Measurements from ENCODE around the gene ISLR.

ISLR gene

DNA sequence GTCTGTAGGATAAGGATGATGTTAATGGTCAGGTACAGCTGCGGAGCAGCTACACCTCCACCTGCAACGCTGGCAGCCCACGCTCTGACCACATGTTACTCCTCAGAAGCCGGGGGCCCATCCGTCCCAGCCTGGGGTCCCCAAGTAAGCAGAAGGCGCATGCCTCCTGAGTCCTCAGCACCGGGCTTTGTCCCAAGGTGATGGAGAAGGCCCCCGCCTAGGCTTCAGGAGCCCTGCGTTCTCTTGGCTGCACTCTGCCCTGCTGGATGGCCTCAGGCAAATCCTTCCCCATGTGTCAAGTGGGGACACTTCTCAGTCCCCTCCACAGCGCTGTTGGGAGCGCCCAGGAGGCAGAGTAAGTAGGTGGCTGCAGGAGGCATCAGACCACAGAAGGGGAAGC lies 14.7 kb downstream of the ISLR start:
- no peak overlapping the region for H2AFZ ChIP-seq (ENCODE audit: low read length)
- H4K20me1 ChIP-seq (ENCODE audit: insufficient read depth, low read length), result no peaks in the 10 kb centered on the region
- no peak overlapping the region for H3K4me3 ChIP-seq (ENCODE audit: low read depth, low read length, poor library complexity, severe bottlenecking)
- no peaks in the 10 kb centered on the region for H3K36me3 ChIP-seq (ENCODE audit: insufficient read depth, low read length)
- no peaks in the 10 kb centered on the region; the same call in 1 of the 2 replicates for H3K27me3 ChIP-seq (ENCODE audit: insufficient read depth, low read length)
- no peak overlapping the region for H3K27ac ChIP-seq (ENCODE audit: low read depth, low read length, poor library complexity, severe bottlenecking)
- H3K4me1 ChIP-seq (ENCODE audit: insufficient read depth, low read length, severe bottlenecking), result no peaks in the 10 kb centered on the region
- TF ChIP-seq EZH2 (IDR thresholded peaks at IDR 0.05; ENCODE audit: borderline replicate concordance, low read length), result no peak
- no peak for TF ChIP-seq CTCF (IDR thresholded peaks at IDR 0.05; ENCODE audit: low read length)
- H3K9ac ChIP-seq (ENCODE audit: low read length), result no peak overlapping the region
- H3F3A ChIP-seq (ENCODE audit: insufficient read depth, low read length), result no peaks in the 10 kb centered on the region
- no peak overlapping the region for H3K4me2 ChIP-seq (ENCODE audit: low read length)
- no peaks in the 10 kb centered on the region for H3K79me2 ChIP-seq (ENCODE audit: insufficient read depth, low read length)
- no peaks in the 10 kb centered on the region for H3K9me2 ChIP-seq (ENCODE audit: low read depth, low read length)
- no peaks in the 10 kb centered on the region for H3K9me3 ChIP-seq (ENCODE audit: low read length)

DNA sequence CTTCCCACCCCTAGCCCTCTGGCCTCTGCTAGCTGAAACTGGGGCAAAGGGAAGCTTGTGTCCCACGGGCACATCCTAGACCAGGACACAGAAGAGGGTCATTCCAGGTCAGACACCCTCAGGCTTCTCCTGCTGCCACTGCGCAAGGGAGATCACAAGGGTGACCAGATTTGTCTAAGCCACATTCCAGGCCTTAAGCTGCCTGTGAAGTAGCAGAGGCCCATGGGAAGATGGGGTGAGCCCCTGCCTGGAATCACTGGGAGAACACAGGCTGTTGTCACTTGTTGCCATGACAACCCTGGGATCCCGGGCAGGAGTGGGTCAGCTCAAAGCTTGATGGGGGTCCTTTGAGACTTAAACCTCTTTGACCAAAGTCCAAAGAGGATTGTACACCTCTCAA lies 18.3 kb downstream of the ISLR start:
- no peaks in the 10 kb centered on the region for H3K9me2 ChIP-seq (ENCODE audit: low read depth, low read length)
- H3K79me2 ChIP-seq (ENCODE audit: insufficient read depth, low read length), result no peaks in the 10 kb centered on the region
- H3K4me1 ChIP-seq (ENCODE audit: insufficient read depth, low read length, severe bottlenecking), result no peaks in the 10 kb centered on the region
- no peak overlapping the region for H3K9ac ChIP-seq (ENCODE audit: low read length)
- no peak overlapping the region for H3K4me3 ChIP-seq (ENCODE audit: low read depth, low read length, poor library complexity, severe bottlenecking)
- no peak overlapping the region for H3K27ac ChIP-seq (ENCODE audit: low read depth, low read length, poor library complexity, severe bottlenecking)
- TF ChIP-seq EZH2 (IDR thresholded peaks at IDR 0.05; ENCODE audit: borderline replicate concordance, low read length) (no peak), CTCF (IDR thresholded peaks at IDR 0.05; ENCODE audit: low read length) (no peak)
- no peak overlapping the region for H3K4me2 ChIP-seq (ENCODE audit: low read length)
- H4K20me1 ChIP-seq (ENCODE audit: insufficient read depth, low read length), result no peaks in the 10 kb centered on the region
- no peaks in the 10 kb centered on the region for H3K27me3 ChIP-seq (ENCODE audit: insufficient read depth, low read length)
- H3F3A ChIP-seq (ENCODE audit: insufficient read depth, low read length), result no peaks in the 10 kb centered on the region
- H3K9me3 ChIP-seq (ENCODE audit: low read length), result no peaks in the 10 kb centered on the region
- no peak overlapping the region for H2AFZ ChIP-seq (ENCODE audit: low read length)
- no peaks in the 10 kb centered on the region for H3K36me3 ChIP-seq (ENCODE audit: insufficient read depth, low read length)

DNA sequence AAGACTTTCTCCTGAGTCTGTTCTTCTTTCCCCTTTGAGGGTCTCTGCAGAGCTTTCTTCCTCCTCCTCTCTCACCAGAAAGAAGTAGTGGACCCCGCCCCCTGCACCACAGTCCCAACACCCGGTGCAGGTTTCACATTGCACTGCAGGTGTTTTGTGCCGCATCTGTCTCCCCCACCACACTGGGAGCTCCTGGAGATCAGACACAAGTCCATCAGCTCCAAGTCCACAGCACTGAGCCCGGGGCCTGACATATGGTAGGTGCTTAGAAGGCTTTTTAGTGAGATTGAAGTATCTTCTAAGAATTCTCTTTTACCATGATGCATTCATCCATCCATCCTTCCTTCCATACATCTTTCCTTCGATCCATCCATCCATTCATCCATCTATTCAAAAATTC lies 19.2 kb downstream of the ISLR start:
- Histone ChIP-seq H4K20me1 (ENCODE audit: insufficient read depth, low read length) (no peaks in the 10 kb centered on the region), H3K79me2 (ENCODE audit: insufficient read depth, low read length) (no peaks in the 10 kb centered on the region), H3K27me3 (ENCODE audit: insufficient read depth, low read length) (no peaks in the 10 kb centered on the region), H3F3A (ENCODE audit: insufficient read depth, low read length) (no peaks in the 10 kb centered on the region), H3K36me3 (ENCODE audit: insufficient read depth, low read length) (no peaks in the 10 kb centered on the region), H3K9me3 (ENCODE audit: low read length) (no peaks in the 10 kb centered on the region), H3K4me3 (ENCODE audit: low read depth, low read length, poor library complexity, severe bottlenecking) (no peak overlapping the region), H3K9ac (ENCODE audit: low read length) (no peak overlapping the region), H3K9me2 (ENCODE audit: low read depth, low read length) (no peaks in the 10 kb centered on the region), H3K27ac (ENCODE audit: low read depth, low read length, poor library complexity, severe bottlenecking) (no peak overlapping the region), H3K4me2 (ENCODE audit: low read length) (no peak overlapping the region), H2AFZ (ENCODE audit: low read length) (no peak overlapping the region), H3K4me1 (ENCODE audit: insufficient read depth, low read length, severe bottlenecking) (no peaks in the 10 kb centered on the region)
- TF ChIP-seq EZH2 (IDR thresholded peaks at IDR 0.05; ENCODE audit: borderline replicate concordance, low read length) (no peak), CTCF (IDR thresholded peaks at IDR 0.05; ENCODE audit: low read length) (no peak)
